K562 (cell line): Measurements from ENCODE around the gene KCNQ2. TPM values are rescaled to one million over a fixed set of nuclear protein-coding genes. Genes with fewer than 3 reads are reported as not detected.

ENCODE experiments used
- ATAC-seq: fragments of 200-7000 bp; cut with Tn5 transposase; 3 replicates; pipeline ENCODE4 v1.9.1; 2020; ENCODE audit warnings: moderate library complexity
- BruUV-seq: library from RNA; stranded (reverse); fragments of 400-500 nt; replicated peaks from 2 replicates; lab custom pipeline; 2021; lab: Mats Ljungman, UMichigan
- CTCF ChIA-PET: fragments of 300-600 bp; formaldehyde crosslinking; extraction: SDS; loops from one replicate; lab custom pipeline; 2021; ENCODE audit warnings: low intra/inter-chr PET ratio; lab: Yijun Ruan, JAX
- POLR2A ChIA-PET: fragments of 300-600, 350-650 bp; sonication (Branson Sonifier 250); formaldehyde crosslinking; extraction: SDS; loops from one replicate; lab custom pipeline; 2021; ENCODE audit warnings: antibody characterized with exemption, inconsistent platforms; lab: Yijun Ruan, JAX
- DNase-seq, 4 experiments: peaks; one replicate each; pipeline versions ENCODE4 v3.0.0 to v3.0.0-alpha.2; 2011 to 2018; ENCODE audit warnings: low spot score in 3 of 4, mixed read lengths in 3 of 4; ENCODE audit errors: extremely low read depth in 1 of 4
- FAIRE-seq: peaks from 2 replicates; lab custom pipeline; 2011; peaks lifted over from hg19 to GRCh38; lab: Jason Lieb, UNC
- H2AFZ ChIP-seq: 2 replicates; pipeline ENCODE4 v1.6.0; 2011; ENCODE audit warnings: low read depth, low read length, control low read depth, inconsistent platforms
- H3K27ac ChIP-seq: fragments of 200-600 bp; 3 replicates; pipeline ENCODE4 v1.8.0; 2011; ENCODE audit warnings: low read depth, mild to moderate bottlenecking, control low read depth, inconsistent platforms, low read length, moderate library complexity, mixed read lengths; ENCODE audit errors: extremely low read depth
- H3K27me3 ChIP-seq, 2 experiments: fragments of 300-600 bp in 1 of 2; 2 replicates in 1 of 2; 3 replicates in 1 of 2; pipeline versions ENCODE4 v1.6.0 to v1.8.0; 2011; ENCODE audit warnings: inconsistent platforms in 2 of 2, low read length in 2 of 2, mild to moderate bottlenecking in 1 of 2, mixed read lengths in 1 of 2, moderate library complexity in 1 of 2; ENCODE audit not compliant: control insufficient read depth in 2 of 2, insufficient read depth in 2 of 2
- H3K36me3 ChIP-seq: fragments of 300-600 bp; 3 replicates; pipeline ENCODE4 v1.8.0; 2011; ENCODE audit warnings: mild to moderate bottlenecking, low read length, inconsistent platforms; ENCODE audit not compliant: control insufficient read depth, insufficient read depth
- H3K4me1 ChIP-seq, 2 experiments: fragments of 200-600 bp in 1 of 2; replicated peaks in 1 of 2; 2 replicates in 1 of 2; 3 replicates in 1 of 2; pipeline versions ENCODE4 v1.5.1 to v1.8.0; 2011; ENCODE audit warnings: inconsistent platforms in 2 of 2, low read length in 2 of 2, mild to moderate bottlenecking in 1 of 2, mixed read lengths in 1 of 2, moderate library complexity in 1 of 2; ENCODE audit not compliant: control insufficient read depth in 2 of 2, insufficient read depth in 2 of 2
- H3K4me2 ChIP-seq: 2 replicates; pipeline ENCODE4 v1.6.1; 2011; ENCODE audit warnings: low read length, control low read depth, inconsistent platforms, mixed read lengths; ENCODE audit not compliant: insufficient read depth
- H3K4me3 ChIP-seq: fragments of 200-600 bp; sonication (generic), shearing (Covaris generic); 2 replicates; pipeline ENCODE4 v1.5.1; 2016; ENCODE audit warnings: control low read depth, inconsistent platforms
- H3K79me2 ChIP-seq: fragments of 200-600 bp; 3 replicates; pipeline ENCODE4 v1.8.0; 2011; ENCODE audit warnings: low read length, inconsistent platforms; ENCODE audit not compliant: control insufficient read depth, insufficient read depth
- H3K9ac ChIP-seq, 2 experiments: 2 replicates each; pipeline versions ENCODE4 v1.6.0 to v1.6.1; 2011; ENCODE audit warnings: low read depth in 2 of 2, low read length in 2 of 2, control low read depth in 1 of 2, inconsistent platforms in 1 of 2, mild to moderate bottlenecking in 1 of 2, mixed read lengths in 1 of 2; ENCODE audit not compliant: insufficient read depth in 1 of 2
- H3K9me1 ChIP-seq: one replicate; pipeline ENCODE4 v1.6.0; 2011; ENCODE audit warnings: inconsistent platforms, mild to moderate bottlenecking, low read length, moderate library complexity; ENCODE audit not compliant: control insufficient read depth, insufficient read depth
- H3K9me3 ChIP-seq: replicated peaks from 2 replicates; pipeline ENCODE4 v1.5.1; 2011; ENCODE audit warnings: low read depth, low read length, inconsistent platforms; ENCODE audit not compliant: control insufficient read depth, insufficient read depth
- H4K20me1 ChIP-seq: replicated peaks from 2 replicates; pipeline ENCODE4 v1.6.1; 2011; ENCODE audit warnings: low read length, inconsistent platforms, mixed read lengths; ENCODE audit not compliant: control insufficient read depth, insufficient read depth
- ESRRA ChIP-seq: fragments of 450-650 bp; IDR thresholded peaks from 2 replicates; pipeline ENCODE4 v1.6.1; 2014; ENCODE audit warnings: low read depth, mild to moderate bottlenecking, moderate library complexity, borderline replicate concordance
- HDAC1 ChIP-seq, 2 experiments: fragments of 450-650 bp; IDR thresholded peaks; 2 replicates each; pipeline ENCODE4 v1.6.1; 2016 to 2017; ENCODE audit warnings: inconsistent platforms in 1 of 2, mild to moderate bottlenecking in 1 of 2, moderate library complexity in 1 of 2
- ID3 ChIP-seq, 2 experiments: fragments of 250-450 bp in 1 of 2; fragments of 450-650 bp in 1 of 2; sonication (Bioruptor Pico) in 1 of 2; IDR thresholded peaks; 2 replicates each; pipeline versions ENCODE4 v1.6.1 to v1.8.0; 2016 to 2021; ENCODE audit warnings: mild to moderate bottlenecking in 2 of 2, moderate library complexity in 2 of 2, missing compliant biosample characterization in 1 of 2, missing genetic modification characterization in 1 of 2
- KHSRP ChIP-seq: fragments of 450-650 bp; IDR thresholded peaks from 2 replicates; pipeline ENCODE4 v1.6.1; 2017
- VEZF1 ChIP-seq: fragments of 200-800 bp; sonication (Bioruptor generic); IDR thresholded peaks from 2 replicates; pipeline ENCODE4 v1.6.1; 2017; ENCODE audit warnings: missing genetic modification characterization, missing compliant biosample characterization
- ZNF280B ChIP-seq: fragments of 250-450 bp; sonication (Bioruptor Pico); IDR thresholded peaks from 2 replicates; pipeline ENCODE4 v1.5.1; 2021; ENCODE audit warnings: mild to moderate bottlenecking
- ZNF408 ChIP-seq: fragments of 250-450 bp; sonication (Bioruptor Pico); IDR thresholded peaks from 2 replicates; pipeline ENCODE4 v1.4.0; 2020; ENCODE audit warnings: low read depth, mild to moderate bottlenecking, moderate library complexity
- ZNF668 ChIP-seq: fragments of 250-450 bp; sonication (Bioruptor Pico); IDR thresholded peaks from 2 replicates; pipeline ENCODE4 v1.8.0; 2022; ENCODE audit warnings: mild to moderate bottlenecking, inconsistent platforms
- WGBS: fragments of 100-300 bp; shearing (Covaris generic); methylation state at CpG from one replicate; pipeline ENCODE4 v1.1.6; 2016; ENCODE audit warnings: low coverage, mixed read lengths; ENCODE audit not compliant: insufficient coverage; ENCODE audit errors: missing lambda C conversion rate; 5-methylcytosine and 5-hydroxymethylcytosine counted together
- in situ Hi-C: fragments of 300-500 bp; cut with MboI; formaldehyde crosslinking; loops from 4 replicates; pipeline ENCODE4 v1.15.0; 2018; ENCODE audit warnings: inconsistent platforms, mixed read lengths
- intact Hi-C: fragments of 100-400 bp; cut with micrococcal nuclease; formaldehyde crosslinking; loops from 2 replicates; pipeline ENCODE4 v1.14.2; 2022
- polyA plus RNA-seq, 8 experiments: library from polyadenylated mRNA; depleted of rRNA in 4 of 8; stranded (reverse) in 5 of 8; unstranded in 3 of 8; fragments of >200 nt; fragmentation: Nextera tagmentation in 2 of 8; fragmentation: Illumina TruSeq in 1 of 8; extraction: Ambion mirVana in 2 of 8; extraction: Trizol in 1 of 8; gene quantifications; 2 replicates each; pipeline versions ENCODE4 v1.2.1 to v1.2.3, GENCODE V29; 2011 to 2014; ENCODE audit warnings: inconsistent platforms in 1 of 8, missing spikeins in 1 of 8
- total RNA-seq, 7 experiments: library from RNA; depleted of rRNA in 6 of 7; stranded (reverse); fragments of >200 nt in 6 of 7; fragmentation: Illumina TruSeq in 2 of 7; extraction: Trizol in 2 of 7; gene quantifications; 2 replicates each; pipeline versions ENCODE4 v1.2.1 to v1.2.3, GENCODE V29; 2011 to 2021; ENCODE audit warnings: low replicate concordance in 1 of 7

KCNQ2 gene
- total and polyA plus RNA-seq, 9 of the 15 experiments (the other 6 are each of a cell fraction or from before 2014, with no cell fraction given), result 0.13 to 0.16 TPM; not detected in 7

GRCh38 chr20:63405102-63405730 is 67.2 kb downstream of the KCNQ2 start:
- Histone ChIP-seq H3K27ac (no peak overlapping the region), H3K9me3 (no peaks in the 10 kb centered on the region), H3K9ac (no peak overlapping the region), H3K36me3 (no peaks in the 10 kb centered on the region), H3K27me3 (peaks cover 9 to 79% of the 10 kb centered on the region in 2 experiments; a peak in 4 of 5 replicates), H4K20me1 (peaks cover 6% of the 10 kb centered on the region), H3K4me1 (peaks cover 0 to 39% of the 10 kb centered on the region in 2 experiments; a peak in 2 of 5 replicates), H3K9me1 (no peaks in the 10 kb centered on the region), H3K4me2 (no peak overlapping the region), H2AFZ (no peak overlapping the region), H3K79me2 (no peaks in the 10 kb centered on the region), H3K4me3 (no peak overlapping the region)
- no peak for DNase-seq
- ChIA-PET CTCF (no interaction called here), POLR2A (interaction anchor here (0.8 kb wide), 1 partner anchor 17 kb away, joined by 4 read pairs; no protein-coding TSS in a partner anchor)
- no TSS peak for BruUV-seq
- peak; percentile 25; the same call in 1 of the 3 replicates for ATAC-seq
- intact Hi-C loops, result no loop called here
- no peak for FAIRE-seq
- TF ChIP-seq KHSRP (no peak), ZNF280B (CRISPR knock-in tag) (no peak), ZNF408 (CRISPR knock-in tag) (no peak), ID3 (CRISPR knock-in tag; IDR thresholded peaks at IDR 0.05) (no peak), ID3 (tag; IDR thresholded peaks at IDR 0.05) (no peak), VEZF1 (no peak), ZNF668 (CRISPR knock-in tag) (no peak), ESRRA (no peak), HDAC1 (IDR thresholded peaks at IDR 0.05) (no peak)
- WGBS, result 2% methylated on average over 23 of the region's 31 CpGs
- in situ Hi-C loops, result no loop called here
